ENCODE results near the gene CACTIN. TPM values are rescaled to one million over a fixed set of nuclear protein-coding genes. Genes with fewer than 3 reads are reported as not detected.
"Not testable (repeated sequence)": the region's sequence is repeated elsewhere in the genome, so short reads cannot be mapped to it uniquely, and the experiment has no call there.

Gene CACTIN
- total RNA-seq: 12.8 TPM

- peak; percentile 97 for DNase-seq
Observed at GRCh38 chr19:3626473-3627350, at the start of gene CACTIN. Gene CACTIN (minus strand): TSS chr19:3626790. CDS start chr19:3626762, 28 bp downstream.

- DNase-seq: no peak
Observed at GRCh38 chr19:3674784-3675543, 48.4 kb upstream of the CACTIN start.

- DNase-seq: no peak
Observed at GRCh38 chr19:3673506-3674439, 47.2 kb upstream of the CACTIN start.

- no peak for DNase-seq
Observed at GRCh38 chr19:3672993-3673392, 46.4 kb upstream of the CACTIN start.

GRCh38 chr19:3672575-3672948 is 46.0 kb upstream of the CACTIN start:
- no peak for DNase-seq

- DNase-seq: no peak
Observed at GRCh38 chr19:3671680-3672574, 45.3 kb upstream of the CACTIN start.

- DNase-seq: peak; percentile 18
Observed at GRCh38 chr19:3670796-3671679, 44.4 kb upstream of the CACTIN start.

- peak; percentile 12 for DNase-seq
Observed at GRCh38 chr19:3669947-3670795, 43.6 kb upstream of the CACTIN start.

GRCh38 chr19:3669082-3669946 is 42.7 kb upstream of the CACTIN start:
- DNase-seq: no peak

GRCh38 chr19:3668331-3669081 is 41.9 kb upstream of the CACTIN start:
- no peak for DNase-seq

GRCh38 chr19:3667766-3668165 is 41.2 kb upstream of the CACTIN start:
- DNase-seq: no peak

- DNase-seq: no peak
Observed at GRCh38 chr19:3667037-3667638, 40.5 kb upstream of the CACTIN start.

GRCh38 chr19:3666545-3666856 is 39.9 kb upstream of the CACTIN start:
- not testable (repeated sequence) for DNase-seq

GRCh38 chr19:3665681-3666544 is 39.3 kb upstream of the CACTIN start:
- DNase-seq: peak; percentile 19

GRCh38 chr19:3664879-3665642 is 38.5 kb upstream of the CACTIN start:
- no peak for DNase-seq
